Myocyte (in vitro differentiated cells): Measurements from ENCODE around the gene DMPK. TPM values are rescaled to one million over a fixed set of nuclear protein-coding genes. Genes with fewer than 3 reads are reported as not detected.
A peak's percentile ranks its signal among the peaks of the same experiment; 100 is the strongest.

Source experiments
- DNase-seq: peaks from one replicate; pipeline ENCODE4 v3.0.0-alpha.2; 2012; ENCODE audit warnings: low read depth
- total RNA-seq: library from RNA; depleted of rRNA; stranded (reverse); fragments of >200 nt; gene quantifications from 2 replicates; pipeline ENCODE4 v1.2.3, GENCODE V29; 2014

DMPK gene
- total RNA-seq, 1 donor from 2014 or later = 907 TPM

GRCh38 chr19:45786533-45786894 lies 4.2 kb upstream of the DMPK start:
- DNase-seq = no peak

- no peak for DNase-seq
Observed at GRCh38 chr19:45785781-45786532, 3.7 kb upstream of the DMPK start.

- peak; percentile 53 for DNase-seq
Observed at GRCh38 chr19:45785097-45785496, 2.8 kb upstream of the DMPK start.

- no peak for DNase-seq
Observed at GRCh38 chr19:45784096-45784495, 1.8 kb upstream of the DMPK start.

- peak; percentile 98 for DNase-seq
Observed at GRCh38 chr19:45782820-45783785, 813 bp upstream of the DMPK start.

- DNase-seq = peak; percentile 94
Observed at GRCh38 chr19:45781214-45782161, 802 bp downstream of the DMPK start.

GRCh38 chr19:45780448-45781213 lies 1.7 kb downstream of the DMPK start:
- DNase-seq = peak; percentile 70

GRCh38 chr19:45780146-45780447 lies 2.2 kb downstream of the DMPK start:
- no peak for DNase-seq

GRCh38 chr19:45779231-45780145 lies 2.8 kb downstream of the DMPK start:
- peak; percentile 55 for DNase-seq

GRCh38 chr19:45778010-45778661 lies 4.2 kb downstream of the DMPK start:
- DNase-seq = no peak

GRCh38 chr19:45777395-45777961 lies 4.8 kb downstream of the DMPK start:
- DNase-seq = no peak

- no peak for DNase-seq
Observed at GRCh38 chr19:45774765-45775164, 7.5 kb downstream of the DMPK start.

GRCh38 chr19:45773384-45773783 lies 8.9 kb downstream of the DMPK start:
- peak; percentile 44 for DNase-seq

GRCh38 chr19:45772912-45773311 lies 9.4 kb downstream of the DMPK start:
- no peak for DNase-seq

GRCh38 chr19:45772130-45772840 lies 10.0 kb downstream of the DMPK start:
- peak; percentile 58 for DNase-seq

GRCh38 chr19:45771311-45771933 lies 10.9 kb downstream of the DMPK start:
- DNase-seq = no peak
